Measurements from ENCODE around the gene BTN3A1. TPM values are rescaled to one million over a fixed set of nuclear protein-coding genes. Genes with fewer than 3 reads are reported as not detected.
"Not testable (repeated sequence)": the region's sequence is repeated elsewhere in the genome, so short reads cannot be mapped to it uniquely, and the experiment has no call there.

Gene BTN3A1
- total RNA-seq, 4 donors from 2014 or later, result 14.4 to 24.6 (median 17.7) TPM

GRCh38 chr6:26432627-26433201 lies 30.6 kb downstream of the BTN3A1 start:
- ATAC-seq (ENCODE audit: low FRiP score), result no peak
- TF ChIP-seq, protein P1, sequence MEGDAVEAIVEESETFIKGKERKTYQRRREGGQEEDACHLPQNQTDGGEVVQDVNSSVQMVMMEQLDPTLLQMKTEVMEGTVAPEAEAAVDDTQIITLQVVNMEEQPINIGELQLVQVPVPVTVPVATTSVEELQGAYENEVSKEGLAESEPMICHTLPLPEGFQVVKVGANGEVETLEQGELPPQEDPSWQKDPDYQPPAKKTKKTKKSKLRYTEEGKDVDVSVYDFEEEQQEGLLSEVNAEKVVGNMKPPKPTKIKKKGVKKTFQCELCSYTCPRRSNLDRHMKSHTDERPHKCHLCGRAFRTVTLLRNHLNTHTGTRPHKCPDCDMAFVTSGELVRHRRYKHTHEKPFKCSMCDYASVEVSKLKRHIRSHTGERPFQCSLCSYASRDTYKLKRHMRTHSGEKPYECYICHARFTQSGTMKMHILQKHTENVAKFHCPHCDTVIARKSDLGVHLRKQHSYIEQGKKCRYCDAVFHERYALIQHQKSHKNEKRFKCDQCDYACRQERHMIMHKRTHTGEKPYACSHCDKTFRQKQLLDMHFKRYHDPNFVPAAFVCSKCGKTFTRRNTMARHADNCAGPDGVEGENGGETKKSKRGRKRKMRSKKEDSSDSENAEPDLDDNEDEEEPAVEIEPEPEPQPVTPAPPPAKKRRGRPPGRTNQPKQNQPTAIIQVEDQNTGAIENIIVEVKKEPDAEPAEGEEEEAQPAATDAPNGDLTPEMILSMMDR (IDR thresholded peaks at IDR 0.05), result no peak
- DNase-seq (ENCODE audit: low spot score), result no peak

DNA sequence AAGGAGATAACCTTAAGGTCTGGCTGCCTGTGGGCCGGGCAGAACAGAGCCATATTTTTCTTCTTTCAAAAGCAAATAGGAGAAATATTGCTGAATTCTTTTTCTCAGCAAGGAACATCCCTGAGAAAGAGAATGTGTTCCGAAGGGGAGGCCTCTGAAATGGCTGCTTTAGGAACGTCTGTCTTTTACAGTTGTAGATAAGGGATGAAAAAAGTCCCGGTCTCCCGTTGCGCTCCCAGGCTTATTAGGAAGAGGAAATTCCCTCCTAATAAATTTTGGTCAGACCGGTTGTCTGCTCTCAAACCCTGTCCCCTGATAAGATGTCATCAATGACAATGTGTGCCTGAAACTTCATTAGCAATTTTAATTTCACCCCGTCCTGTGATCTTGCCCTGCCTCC lies 31.6 kb downstream of the BTN3A1 start:
- not testable (repeated sequence) for ATAC-seq (ENCODE audit: low FRiP score); DNase-seq (ENCODE audit: low spot score)

DNA sequence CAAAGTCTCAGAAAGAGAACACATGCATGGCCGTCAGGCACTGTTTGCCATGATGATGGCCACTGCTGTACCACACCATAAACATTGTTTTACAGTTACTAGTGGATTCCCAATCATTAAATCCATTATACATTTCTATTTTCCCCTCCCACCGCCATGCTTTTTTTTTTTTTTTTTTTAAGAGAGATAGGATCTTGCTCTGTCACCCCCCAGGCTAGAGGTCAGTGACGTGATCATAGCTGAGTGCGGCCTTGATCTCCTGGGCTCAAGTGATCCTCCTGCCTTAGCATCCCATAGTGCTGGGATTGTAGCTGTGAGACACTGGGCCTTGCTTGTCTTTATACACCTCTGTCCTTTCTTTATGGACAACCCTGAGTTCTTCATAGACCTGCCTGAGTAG lies 33.9 kb downstream of the BTN3A1 start:
- DNase-seq (ENCODE audit: low spot score), result no peak
- TF ChIP-seq, protein P1 (IDR thresholded peaks at IDR 0.05), result no peak
- ATAC-seq (ENCODE audit: low FRiP score), result no peak

- TF ChIP-seq, protein P1 (IDR thresholded peaks at IDR 0.05), result no peak
- DNase-seq (ENCODE audit: low spot score), result no peak
- ATAC-seq (ENCODE audit: low FRiP score), result no peak
Observed at GRCh38 chr6:26437550-26437949, 35.5 kb downstream of the BTN3A1 start.

DNA sequence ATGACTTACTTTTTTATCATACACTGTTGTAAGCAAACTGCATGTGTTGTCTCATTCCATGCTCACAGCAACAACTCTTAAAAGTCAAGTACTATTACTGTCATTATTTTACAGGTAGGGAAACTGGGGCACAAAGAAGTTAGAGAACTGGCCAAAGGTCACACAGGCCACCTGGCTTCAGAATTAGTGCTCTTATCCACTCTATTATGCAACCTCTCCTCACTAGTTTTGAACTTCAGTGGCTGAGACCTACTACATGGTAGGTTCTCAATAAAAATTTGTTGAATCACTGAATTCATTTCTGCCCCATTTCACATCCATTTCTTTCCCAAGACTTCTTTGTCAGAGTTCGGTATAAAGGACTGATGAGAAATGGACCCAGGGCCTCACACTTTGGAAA lies 35.9 kb downstream of the BTN3A1 start:
- DNase-seq (ENCODE audit: low spot score) (no peak), ATAC-seq (ENCODE audit: low FRiP score) (no peak)
- TF ChIP-seq, protein P1 (IDR thresholded peaks at IDR 0.05), result no peak

DNA sequence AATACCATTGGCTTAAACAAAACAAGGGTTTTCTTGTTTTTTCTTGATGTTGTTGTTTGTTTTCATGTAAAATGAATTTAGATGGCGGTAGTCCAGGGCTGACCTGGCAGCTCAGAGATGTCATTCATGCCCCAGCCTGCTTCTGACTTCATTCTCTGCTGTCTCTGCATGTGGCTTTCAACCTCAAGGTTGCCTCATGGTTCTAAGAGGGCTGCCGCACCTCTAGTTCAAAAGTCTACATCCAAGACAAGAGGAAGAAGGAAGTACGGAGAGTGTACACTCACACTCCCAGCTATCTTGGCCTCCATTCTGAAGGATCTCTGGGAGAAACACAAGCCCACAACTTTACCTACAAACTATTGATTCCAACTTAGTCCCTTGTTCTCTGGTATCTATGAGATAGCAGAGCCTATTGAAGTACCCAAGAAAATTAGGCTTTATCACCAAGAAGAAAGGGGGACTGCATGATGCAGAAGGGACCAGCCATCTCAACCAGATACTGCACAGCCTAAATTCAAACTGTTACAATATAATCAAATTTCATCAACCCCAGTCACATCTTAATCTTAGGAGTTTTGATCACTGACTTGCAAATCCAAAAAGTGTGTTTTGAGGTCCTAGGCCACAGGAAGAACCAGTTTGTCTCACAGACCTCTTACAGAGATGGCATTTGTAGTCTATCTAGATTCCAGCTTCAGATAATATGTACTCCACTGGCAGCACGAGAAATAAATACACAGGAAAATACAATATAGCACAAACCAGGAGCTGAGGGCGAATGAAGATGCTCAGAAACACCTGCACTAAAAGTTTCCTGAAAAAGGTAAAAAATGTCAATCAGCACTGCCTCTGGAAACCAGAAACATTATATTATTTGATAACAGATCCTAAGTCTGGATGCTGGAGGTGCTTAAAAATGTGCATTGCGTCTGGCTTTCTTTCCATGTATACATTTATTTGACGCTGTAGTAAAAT lies 37.4 kb downstream of the BTN3A1 start:
- TF ChIP-seq, protein P1 (IDR thresholded peaks at IDR 0.05), result no peak
- DNase-seq (ENCODE audit: low spot score) (no peak), ATAC-seq (ENCODE audit: low FRiP score) (no peak)

DNA sequence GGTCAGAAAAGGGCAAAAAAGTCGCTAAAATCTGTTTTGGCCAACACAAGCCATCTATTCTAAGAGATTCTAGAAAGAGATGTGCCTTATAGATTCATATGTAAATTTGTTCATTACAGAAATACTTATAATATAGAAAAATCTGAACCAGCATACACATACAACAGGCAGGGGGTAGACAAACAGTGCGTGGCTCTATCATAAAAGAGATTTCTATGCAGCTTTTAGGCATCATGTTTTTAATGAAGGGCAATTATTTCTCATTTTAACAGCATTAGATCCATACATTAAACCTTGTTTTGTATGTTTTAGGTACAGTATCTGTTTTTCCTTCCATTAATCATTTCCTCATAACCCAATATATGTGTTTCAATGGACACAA lies 38.9 kb downstream of the BTN3A1 start:
- TF ChIP-seq, protein P1 (IDR thresholded peaks at IDR 0.05), result no peak
- ATAC-seq (ENCODE audit: low FRiP score) (peak; percentile 19), DNase-seq (ENCODE audit: low spot score) (no peak)
